NCI-H524 (cell line): Measurements from ENCODE around the gene COPZ1.

Source experiments
- DNase-seq, 2 experiments: peaks; one replicate each; lab custom pipeline; 2025; lab: John Stamatoyannopoulos, UW

COPZ1 gene

DNA sequence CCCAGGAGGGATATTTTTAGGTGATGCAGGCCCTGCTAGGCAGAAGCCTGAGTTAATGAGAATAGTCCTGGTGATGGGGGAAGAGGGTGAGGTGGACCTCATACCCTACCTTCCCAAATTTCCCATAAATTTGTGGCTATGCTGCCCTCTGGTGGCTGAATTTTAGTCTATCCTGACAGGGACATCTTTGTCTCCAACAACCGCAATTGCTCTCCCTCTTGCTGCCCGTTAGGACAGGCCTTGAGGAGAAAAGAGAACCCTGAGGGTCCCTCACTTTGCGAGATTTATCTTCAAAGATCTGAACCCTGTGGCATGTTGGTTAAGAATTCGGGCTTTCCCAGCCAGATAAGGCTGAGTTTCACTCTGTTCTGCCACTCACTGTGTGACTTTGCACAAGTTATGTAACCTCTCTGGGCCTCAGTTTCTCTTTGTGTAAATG, 69.4 kb downstream of the COPZ1 start:
- peak; percentile 72 to 86 for DNase-seq

DNA sequence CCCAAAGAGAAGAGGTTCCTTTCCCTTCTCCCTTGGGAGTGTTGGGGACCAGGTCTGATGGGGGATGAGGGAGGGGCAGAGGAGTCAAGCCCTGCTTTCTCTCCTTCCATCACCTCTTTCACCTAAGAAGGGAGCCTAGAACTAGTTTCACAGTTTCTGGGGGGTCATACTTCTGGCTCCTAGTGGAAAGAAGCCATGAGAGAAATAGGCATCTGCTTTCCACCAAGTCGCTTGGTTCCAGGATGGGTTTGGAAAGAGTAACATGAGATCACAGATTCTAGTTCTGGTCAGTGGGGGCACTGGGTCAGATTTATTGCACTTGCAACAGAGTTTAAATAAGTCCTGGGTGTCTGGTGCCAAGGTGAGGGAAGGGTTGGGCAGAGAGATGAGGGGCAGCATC, 70.1 kb downstream of the COPZ1 start:
- no peak for DNase-seq

DNA sequence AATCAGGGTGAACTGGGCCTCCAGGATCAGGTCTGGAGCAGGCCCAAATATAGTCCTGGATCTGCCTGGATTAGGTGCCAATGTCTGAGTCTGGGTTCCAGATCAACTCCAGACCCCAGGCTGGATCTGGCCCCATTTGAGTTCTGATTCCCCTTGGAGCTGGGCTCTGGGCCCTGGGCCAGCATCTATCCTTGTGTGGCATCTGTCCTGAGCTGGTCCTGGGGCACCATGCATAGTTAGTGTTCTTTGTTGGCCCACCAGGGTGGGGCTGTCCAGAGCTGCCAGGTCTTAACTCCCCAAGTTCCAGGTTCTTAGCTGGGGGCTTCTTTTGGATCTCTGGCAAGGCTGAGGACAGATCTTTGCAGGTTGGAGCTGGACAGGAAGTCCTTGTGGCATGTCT, 70.6 kb downstream of the COPZ1 start:
- no peak for DNase-seq

GRCh38 chr12:54397157-54397556, 72.2 kb downstream of the COPZ1 start:
- no peak for DNase-seq

DNA sequence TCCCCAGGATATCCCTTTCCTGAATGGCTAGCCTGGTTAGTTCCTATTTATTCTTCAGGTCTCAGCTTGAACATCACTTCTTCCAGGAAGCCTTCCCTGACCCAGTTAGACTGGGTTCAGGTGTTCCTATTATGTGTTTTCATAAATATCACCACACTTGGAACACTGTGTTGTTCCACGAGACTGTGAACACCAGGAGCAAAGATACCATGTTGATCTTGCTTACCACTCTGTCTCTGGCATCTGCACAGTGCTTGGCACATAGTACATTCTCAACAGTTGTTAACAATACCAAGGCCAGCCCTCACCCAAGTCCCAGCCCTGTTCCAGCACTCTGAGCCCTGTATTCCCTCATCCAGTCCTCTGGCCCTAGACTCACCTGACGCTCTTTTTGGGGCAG, 73.3 kb downstream of the COPZ1 start:
- DNase-seq, result no peak

DNA sequence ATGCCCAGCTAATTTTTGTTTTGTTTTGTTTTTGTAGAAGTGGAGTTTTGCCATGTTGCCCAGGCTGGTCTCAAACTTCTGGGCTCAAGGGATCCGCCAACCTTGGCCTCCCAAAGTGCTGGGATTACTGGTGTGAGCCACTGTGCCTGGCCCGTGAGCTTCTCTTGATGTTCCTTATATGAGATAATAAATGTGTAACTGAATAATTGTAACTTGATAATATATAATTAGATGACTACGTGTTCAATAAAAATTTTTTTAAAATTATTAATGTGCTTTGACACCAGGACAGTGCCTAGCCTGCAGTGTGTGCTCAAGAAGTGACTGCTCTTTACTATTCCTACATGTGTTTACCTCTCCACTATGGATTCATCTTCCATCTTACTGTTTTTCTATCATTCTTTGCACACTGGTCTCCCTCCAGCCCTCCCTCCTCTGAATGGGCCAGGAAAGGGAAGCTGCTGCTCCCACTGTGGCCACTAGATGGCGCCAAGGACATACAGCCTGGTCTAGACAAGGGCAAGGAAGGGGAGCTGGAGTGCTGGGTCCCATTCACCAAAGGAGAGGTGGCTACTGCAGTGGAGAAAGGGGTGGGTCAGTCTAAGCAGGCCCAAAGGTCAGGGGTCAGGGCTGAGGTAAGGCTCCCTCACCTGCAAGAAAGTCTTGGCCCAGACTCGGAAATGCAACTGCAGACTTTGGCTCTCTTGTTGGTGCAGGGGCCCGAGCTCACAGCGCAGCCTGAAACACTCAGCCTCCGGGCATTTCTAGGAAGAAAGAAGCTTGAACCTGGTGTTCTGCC, 74.3 kb downstream of the COPZ1 start:
- DNase-seq, result peak; percentile 35 to 76

DNA sequence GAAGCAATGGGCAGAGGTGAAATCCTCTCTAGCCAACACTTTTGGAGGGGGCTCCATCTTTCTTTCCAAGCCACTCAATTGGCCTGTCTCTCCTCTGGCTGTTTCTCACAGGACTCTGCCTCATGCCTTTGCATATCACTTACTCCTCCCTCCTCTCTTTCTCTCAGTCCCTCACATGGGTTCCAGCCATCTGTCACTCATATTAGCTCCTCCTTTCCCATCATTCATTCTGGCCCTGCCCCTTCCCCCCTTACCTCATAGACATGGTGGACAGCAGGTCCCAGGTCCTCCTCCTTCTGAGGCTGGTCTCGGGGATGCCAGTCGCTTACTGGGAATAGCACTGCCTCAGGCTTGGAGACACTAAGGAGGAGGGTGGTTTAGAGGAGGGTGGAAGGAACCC, 76.2 kb downstream of the COPZ1 start:
- no peak for DNase-seq
